GM19372 (cell line): ENCODE results near the gene TSPAN3.

Source experiments
- ATAC-seq: cut with Tn5 transposase; IDR thresholded peaks from one replicate; pipeline ENCODE4 v1.9.1; 2021; ENCODE audit warnings: mild to moderate bottlenecking, low read depth, moderate library complexity; ENCODE audit not compliant: unreplicated experiment

TSPAN3 gene

GRCh38 chr15:76993114-76993725 is 77.7 kb downstream of the TSPAN3 start:
- ATAC-seq, result no peak

GRCh38 chr15:76991741-76992645 is 78.9 kb downstream of the TSPAN3 start:
- no peak for ATAC-seq
